Lower leg skin (tissue), 3 donors: ENCODE data around the gene IFT88.

ENCODE experiments used
- POLR2A ChIP-seq, 2 donors: fragments of 450-650 bp; IDR thresholded peaks; one replicate each; pipeline ENCODE4 v1.6.1; 2016 to 2017; ENCODE audit warnings: antibody characterized with exemption in 2 of 2, mild to moderate bottlenecking in 1 of 2, moderate library complexity in 1 of 2
- TF ChIP-seq, protein P1 (sequence below), 3 donors: fragments of 450-650 bp; IDR thresholded peaks; one replicate each; pipeline ENCODE4 v1.5.1; 2016; ENCODE audit warnings: antibody characterized with exemption in 3 of 3, mild to moderate bottlenecking in 3 of 3, moderate library complexity in 2 of 3

DNA sequence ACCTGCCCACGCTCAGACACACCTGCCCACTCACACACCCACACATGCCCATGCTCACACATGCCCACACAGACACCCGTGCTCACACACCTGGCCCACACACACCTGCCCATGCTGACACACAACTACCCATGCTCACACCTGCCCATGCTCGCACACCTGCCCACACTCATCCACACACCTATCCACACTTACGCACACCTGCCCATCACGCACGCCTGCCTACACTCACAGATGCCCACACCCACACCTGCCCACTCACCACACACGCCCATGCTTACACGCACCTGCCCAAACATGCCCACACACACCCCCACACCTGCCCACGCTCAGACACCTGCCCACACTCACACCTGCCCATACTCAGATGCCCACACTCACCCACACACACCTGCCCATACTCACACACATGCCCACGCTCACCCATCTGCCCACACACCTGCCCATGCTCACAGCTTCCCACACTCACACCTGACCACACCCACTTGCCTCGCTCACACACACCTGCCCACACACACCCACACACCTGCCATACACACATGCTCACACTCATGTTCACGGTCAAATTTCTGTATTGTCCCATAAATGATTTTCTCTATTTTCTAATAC is 152.1 kb downstream of the IFT88 start:
- TF ChIP-seq, protein P1, sequence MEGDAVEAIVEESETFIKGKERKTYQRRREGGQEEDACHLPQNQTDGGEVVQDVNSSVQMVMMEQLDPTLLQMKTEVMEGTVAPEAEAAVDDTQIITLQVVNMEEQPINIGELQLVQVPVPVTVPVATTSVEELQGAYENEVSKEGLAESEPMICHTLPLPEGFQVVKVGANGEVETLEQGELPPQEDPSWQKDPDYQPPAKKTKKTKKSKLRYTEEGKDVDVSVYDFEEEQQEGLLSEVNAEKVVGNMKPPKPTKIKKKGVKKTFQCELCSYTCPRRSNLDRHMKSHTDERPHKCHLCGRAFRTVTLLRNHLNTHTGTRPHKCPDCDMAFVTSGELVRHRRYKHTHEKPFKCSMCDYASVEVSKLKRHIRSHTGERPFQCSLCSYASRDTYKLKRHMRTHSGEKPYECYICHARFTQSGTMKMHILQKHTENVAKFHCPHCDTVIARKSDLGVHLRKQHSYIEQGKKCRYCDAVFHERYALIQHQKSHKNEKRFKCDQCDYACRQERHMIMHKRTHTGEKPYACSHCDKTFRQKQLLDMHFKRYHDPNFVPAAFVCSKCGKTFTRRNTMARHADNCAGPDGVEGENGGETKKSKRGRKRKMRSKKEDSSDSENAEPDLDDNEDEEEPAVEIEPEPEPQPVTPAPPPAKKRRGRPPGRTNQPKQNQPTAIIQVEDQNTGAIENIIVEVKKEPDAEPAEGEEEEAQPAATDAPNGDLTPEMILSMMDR (IDR thresholded peaks at IDR 0.05), result no peak
- TF ChIP-seq POLR2A (IDR thresholded peaks at IDR 0.05), result no peak
